SK-N-SH (cell line): ENCODE data around the gene KRT9. TPM values are rescaled to one million over a fixed set of nuclear protein-coding genes. Genes with fewer than 3 reads are reported as not detected.

Experiments used
- CTCF ChIA-PET: fragments of 300-600, 350-600 bp; formaldehyde crosslinking; extraction: SDS; loops from one replicate; lab custom pipeline; 2021; lab: Yijun Ruan, JAX
- POLR2A ChIA-PET: fragments of 350-600 bp; sonication (Branson Sonifier 250); formaldehyde crosslinking; extraction: SDS; loops from one replicate; lab custom pipeline; 2020; ENCODE audit warnings: antibody characterized with exemption, inconsistent platforms; lab: Yijun Ruan, JAX
- DNase-seq: peaks from one replicate; pipeline ENCODE4 v3.0.0; 2012
- H2AFZ ChIP-seq: fragments of 200-600 bp; sonication (generic); 2 replicates; pipeline ENCODE4 v1.8.1; 2016; ENCODE audit warnings: antibody characterized with exemption, mild to moderate bottlenecking, low read depth
- H3F3A ChIP-seq: fragments of 200-600 bp; sonication (generic); replicated peaks from 2 replicates; pipeline ENCODE3; 2016; ENCODE audit warnings: antibody characterized with exemption, mild to moderate bottlenecking; ENCODE audit not compliant: insufficient read depth
- H3K27ac ChIP-seq, 2 experiments: fragments of 200-500 bp in 1 of 2; fragments of 200-600 bp in 1 of 2; sonication (Bioruptor generic) in 1 of 2; sonication (generic), shearing (Covaris generic) in 1 of 2; 2 replicates each; pipeline versions ENCODE4 v1.5.1 to v1.6.1; 2014 to 2016; ENCODE audit warnings: low read depth in 2 of 2, inconsistent platforms in 1 of 2, low read length in 1 of 2, mild to moderate bottlenecking in 1 of 2, mixed read lengths in 1 of 2
- H3K27me3 ChIP-seq: fragments of 200-600 bp; sonication (generic), shearing (Covaris generic); 2 replicates; pipeline ENCODE4 v1.6.1; 2016; ENCODE audit warnings: mixed run types; ENCODE audit not compliant: insufficient read depth
- H3K36me3 ChIP-seq, 2 experiments: fragments of 200-500 bp in 1 of 2; fragments of 200-600 bp in 1 of 2; sonication (Bioruptor generic) in 1 of 2; sonication (generic) in 1 of 2; replicated peaks in 1 of 2; 2 replicates each; pipeline versions ENCODE3 to v1.5.1; 2014 to 2016; ENCODE audit warnings: low read length in 1 of 2, mild to moderate bottlenecking in 1 of 2; ENCODE audit not compliant: insufficient read depth in 2 of 2, control insufficient read depth in 1 of 2
- H3K4me1 ChIP-seq, 2 experiments: fragments of 200-500 bp in 1 of 2; fragments of 200-600 bp in 1 of 2; sonication (Bioruptor generic) in 1 of 2; sonication (generic), shearing (Covaris generic) in 1 of 2; 2 replicates each; pipeline versions ENCODE4 v1.5.1 to v1.6.1; 2014 to 2016; ENCODE audit warnings: low read depth in 1 of 2, low read length in 1 of 2, mixed run types in 1 of 2; ENCODE audit not compliant: insufficient read depth in 2 of 2, control insufficient read depth in 1 of 2
- H3K4me2 ChIP-seq: fragments of 200-600 bp; sonication (generic), shearing (Covaris generic); 2 replicates; pipeline ENCODE4 v1.6.1; 2017; ENCODE audit warnings: mixed run types
- H3K4me3 ChIP-seq, 2 experiments: fragments of 200-500 bp in 1 of 2; fragments of 200-600 bp in 1 of 2; sonication (Bioruptor generic) in 1 of 2; sonication (generic), shearing (Covaris generic) in 1 of 2; 2 replicates each; pipeline versions ENCODE4 v1.5.1 to v1.8.1; 2014 to 2016; ENCODE audit warnings: low read depth in 2 of 2, inconsistent platforms in 1 of 2, low read length in 1 of 2, mild to moderate bottlenecking in 1 of 2, mixed read lengths in 1 of 2, moderate library complexity in 1 of 2
- H3K79me2 ChIP-seq: fragments of 200-600 bp; sonication (generic); 2 replicates; pipeline ENCODE4 v1.8.1; 2017; ENCODE audit warnings: mild to moderate bottlenecking; ENCODE audit not compliant: insufficient read depth
- H3K9ac ChIP-seq: fragments of 200-600 bp; sonication (generic); 2 replicates; pipeline ENCODE4 v1.6.1; 2017; ENCODE audit warnings: mixed run types
- H3K9me2 ChIP-seq: fragments of 200-600 bp; sonication (generic); 2 replicates; pipeline ENCODE4 v1.6.1; 2017; ENCODE audit warnings: mixed run types
- H3K9me3 ChIP-seq: fragments of 200-600 bp; sonication (generic); 2 replicates; pipeline ENCODE4 v1.6.1; 2017; ENCODE audit warnings: mixed run types, mild to moderate bottlenecking, moderate library complexity
- H4K20me1 ChIP-seq: fragments of 200-600 bp; sonication (generic); 2 replicates; pipeline ENCODE4 v1.6.1; 2017; ENCODE audit warnings: mild to moderate bottlenecking, mixed run types; ENCODE audit not compliant: insufficient read depth
- ELF1 ChIP-seq: IDR thresholded peaks from 2 replicates; pipeline ENCODE4 v1.4.0; 2012
- EP300 ChIP-seq, 2 experiments: IDR thresholded peaks; 2 replicates each; pipeline versions ENCODE4 v1.4.0 to v1.6.1; 2012; ENCODE audit warnings: borderline replicate concordance in 1 of 2, low read depth in 1 of 2, low read length in 1 of 2
- EZH2phosphoT487 ChIP-seq: fragments of 200-600 bp; sonication (generic); IDR thresholded peaks from 2 replicates; pipeline ENCODE4 v1.6.1; 2017; ENCODE audit warnings: low read depth, mixed run types, mild to moderate bottlenecking, antibody characterized with exemption, moderate library complexity, borderline replicate concordance
- FOSL2 ChIP-seq: IDR thresholded peaks from 2 replicates; pipeline ENCODE4 v1.4.0; 2012; ENCODE audit warnings: low read depth, mild to moderate bottlenecking, moderate library complexity, borderline replicate concordance
- FOXM1 ChIP-seq: IDR thresholded peaks from 2 replicates; pipeline ENCODE4 v1.4.0; 2012; ENCODE audit warnings: low read depth, mild to moderate bottlenecking
- GATA2 ChIP-seq: sonication (generic); formaldehyde crosslinking; IDR thresholded peaks from 2 replicates; pipeline ENCODE4 v1.5.0; 2020; ENCODE audit warnings: mild to moderate bottlenecking, missing genetic modification reagents
- IRF3 ChIP-seq: fragments of 150-350 bp; IDR thresholded peaks from 2 replicates; pipeline ENCODE4 v1.6.1; 2016; ENCODE audit warnings: mild to moderate bottlenecking, low read depth, low read length
- JUND ChIP-seq: IDR thresholded peaks from 2 replicates; pipeline ENCODE4 v1.4.0; 2012
- MAX ChIP-seq: IDR thresholded peaks from 2 replicates; pipeline ENCODE4 v1.4.0; 2012; ENCODE audit warnings: low read depth
- MXI1 ChIP-seq: IDR thresholded peaks from 2 replicates; pipeline ENCODE4 v1.6.1; 2012; ENCODE audit warnings: mild to moderate bottlenecking, low read depth, low read length, improper control_type of control experiment
- NFIC ChIP-seq: IDR thresholded peaks from 2 replicates; pipeline ENCODE4 v1.4.0; 2012; ENCODE audit warnings: borderline replicate concordance
- PBX3 ChIP-seq: IDR thresholded peaks from 2 replicates; pipeline ENCODE4; 2012
- RAD21 ChIP-seq: IDR thresholded peaks from 2 replicates; pipeline ENCODE4 v1.6.1; 2012; ENCODE audit warnings: mild to moderate bottlenecking, low read length
- SIN3A ChIP-seq: IDR thresholded peaks from 2 replicates; pipeline ENCODE4 v1.6.1; 2012; ENCODE audit warnings: low read depth, mild to moderate bottlenecking, low read length, moderate library complexity, borderline replicate concordance
- TCF12 ChIP-seq: IDR thresholded peaks from 2 replicates; pipeline ENCODE4 v1.4.0; 2012
- USF1 ChIP-seq: IDR thresholded peaks from 2 replicates; pipeline ENCODE4 v1.4.0; 2012; ENCODE audit warnings: low read depth, borderline replicate concordance
- USF2 ChIP-seq: fragments of 150-350 bp; IDR thresholded peaks from 2 replicates; pipeline ENCODE4 v1.6.1; 2017; ENCODE audit warnings: antibody characterized with exemption, low read length, low read depth, borderline replicate concordance
- YY1 ChIP-seq: IDR thresholded peaks from 2 replicates; pipeline ENCODE4 v1.4.0; 2012; ENCODE audit warnings: low read depth, mild to moderate bottlenecking
- ZBTB33 ChIP-seq: IDR thresholded peaks from 2 replicates; pipeline ENCODE4 v1.4.0; 2012; ENCODE audit warnings: low read depth, borderline replicate concordance
- WGBS: methylation state at CpG from one replicate; pipeline ENCODE4 v1.1.6; 2017; ENCODE audit warnings: low lambda C conversion rate; 5-methylcytosine and 5-hydroxymethylcytosine counted together
- polyA plus RNA-seq, 3 experiments: library from polyadenylated mRNA; depleted of rRNA; stranded (reverse); fragments of >200 nt; gene quantifications; 2 replicates each; pipeline ENCODE4 v1.2.3, GENCODE V29; 2012

KRT9 gene
- polyA plus RNA-seq, 1 of the 3 experiments (the other 2 are of a cell fraction) = not detected

GRCh38 chr17:41540921-41541625 is 30.8 kb downstream of the KRT9 start (continued):
- no peak for TF ChIP-seq FOXM1
- no peak for TF ChIP-seq SIN3A
- no peak for TF ChIP-seq USF1
- no peak for TF ChIP-seq JUND
- no peak for TF ChIP-seq MXI1
- TF ChIP-seq EP300 (IDR thresholded peaks at IDR 0.05; ENCODE audit: borderline replicate concordance in 1 of 2, low read depth in 1 of 2, low read length in 1 of 2) = no peak
- TF ChIP-seq IRF3 = no peak

GRCh38 chr17:41539979-41540701 is 31.7 kb downstream of the KRT9 start:
- Histone ChIP-seq H3F3A (peaks cover 29% of the 10 kb centered on the region), H3K9ac (no peak overlapping the region), H3K9me2 (no peaks in the 10 kb centered on the region), H3K27me3 (no peaks in the 10 kb centered on the region), H3K36me3 (no peaks in the 10 kb centered on the region), H3K27ac (0 out of 4 replicates have a peak overlapping the region, but pooled peaks have one; percentile 0 to 77), H3K4me1 (peaks cover 17 to 46% of the 10 kb centered on the region in 2 experiments; a peak in 3 of 4 replicates), H2AFZ (no peak overlapping the region), H4K20me1 (no peaks in the 10 kb centered on the region), H3K9me3 (no peaks in the 10 kb centered on the region), H3K4me2 (no peak overlapping the region), H3K4me3 (no peak overlapping the region), H3K79me2 (no peaks in the 10 kb centered on the region)
- ChIA-PET POLR2A (interaction anchor here (0.7 to 1.3 kb wide), 2 partner anchors 10 to 18 kb away, joined by 6 read pairs; no protein-coding TSS in a partner anchor), CTCF (interaction anchor here (0.6 to 25.5 kb wide), 7 partner anchors 9 to 837 kb away, joined by 3 to 646 read pairs (median 15); partner anchors contain the start of gene KRT24)
- peak; percentile 24 for DNase-seq
- WGBS = 83% methylated on average over 6 of the region's 7 CpGs
- TF ChIP-seq PBX3 = no peak
- TF ChIP-seq EZH2phosphoT487 = no peak
- TF ChIP-seq GATA2 = no peak
- no peak for TF ChIP-seq YY1
- TF ChIP-seq IRF3 = no peak
- no peak for TF ChIP-seq USF2
- no peak for TF ChIP-seq ZBTB33
- TF ChIP-seq MAX = no peak
- no peak for TF ChIP-seq TCF12
- TF ChIP-seq FOSL2 = no peak
- TF ChIP-seq ELF1 = no peak
- no peak for TF ChIP-seq RAD21
- no peak for TF ChIP-seq NFIC
